Osteoblast (primary cell): ENCODE data around the gene KRTAP2-4. TPM values are rescaled to one million over a fixed set of nuclear protein-coding genes. Genes with fewer than 3 reads are reported as not detected.
"Not testable (repeated sequence)": the region's sequence is repeated elsewhere in the genome, so short reads cannot be mapped to it uniquely, and the experiment has no call there.

Source experiments
- DNase-seq: peaks from one replicate; pipeline ENCODE4 v3.0.0; 2011; ENCODE audit warnings: low spot score, mixed read lengths; ENCODE audit not compliant: insufficient read length; ENCODE audit errors: missing footprints
- H2AFZ ChIP-seq: 2 replicates; pipeline ENCODE4 v1.6.0; 2011; ENCODE audit warnings: mild to moderate bottlenecking, low read length
- H3K27ac ChIP-seq: 2 replicates; pipeline ENCODE4 v1.5.1; 2011; ENCODE audit warnings: mild to moderate bottlenecking, low read depth, low read length, moderate library complexity
- H3K27me3 ChIP-seq: 2 replicates; pipeline ENCODE4 v1.6.0; 2012; ENCODE audit warnings: mild to moderate bottlenecking, control low read depth, inconsistent platforms, low read length, moderate library complexity; ENCODE audit not compliant: insufficient read depth
- H3K36me3 ChIP-seq: 2 replicates; pipeline ENCODE4 v1.5.1; 2011; ENCODE audit warnings: mild to moderate bottlenecking, low read length, control low read depth, moderate library complexity; ENCODE audit not compliant: insufficient read depth
- H3K4me1 ChIP-seq: 2 replicates; pipeline ENCODE4 v1.5.1; 2011; ENCODE audit warnings: mild to moderate bottlenecking, low read length, control low read depth, moderate library complexity; ENCODE audit not compliant: insufficient read depth
- H3K4me2 ChIP-seq: 2 replicates; pipeline ENCODE4 v1.6.0; 2011; ENCODE audit warnings: mild to moderate bottlenecking, low read length; ENCODE audit not compliant: insufficient read depth
- H3K4me3 ChIP-seq: fragments of 200-600 bp; sonication (generic); 3 replicates; pipeline ENCODE4 v1.5.1; 2012; ENCODE audit warnings: mild to moderate bottlenecking, low read length, inconsistent platforms; ENCODE audit not compliant: insufficient read depth
- H3K79me2 ChIP-seq: 2 replicates; pipeline ENCODE4 v1.6.0; 2012; ENCODE audit warnings: mild to moderate bottlenecking, low read length, control low read depth, inconsistent platforms; ENCODE audit not compliant: insufficient read depth
- H3K9me3 ChIP-seq: 2 replicates; pipeline ENCODE4 v1.5.1; 2011; ENCODE audit warnings: low read depth, low read length, control low read depth
- H4K20me1 ChIP-seq: 2 replicates; pipeline ENCODE4 v1.6.0; 2012; ENCODE audit warnings: mild to moderate bottlenecking, low read length, control low read depth; ENCODE audit not compliant: insufficient read depth
- CTCF ChIP-seq: IDR thresholded peaks from 2 replicates; pipeline ENCODE4 v1.5.1; 2011; ENCODE audit warnings: mild to moderate bottlenecking, low read depth, low read length, moderate library complexity; ENCODE audit errors: extremely low read depth
- total RNA-seq: library from RNA; depleted of rRNA; stranded (reverse); fragments of >200 nt; gene quantifications from 2 replicates; pipeline ENCODE4 v1.2.3, GENCODE V29; 2012

Gene KRTAP2-4
- total RNA-seq, 1 donor = not detected

GRCh38 chr17:41052566-41052965 lies 13.1 kb downstream of the KRTAP2-4 start:
- H2AFZ ChIP-seq = no peak overlapping the region
- TF ChIP-seq CTCF = no peak
- H3K4me2 ChIP-seq = no peak overlapping the region
- H3K79me2 ChIP-seq = peaks cover 9% of the 10 kb centered on the region
- H3K36me3 ChIP-seq = no peaks in the 10 kb centered on the region
- H3K4me1 ChIP-seq = peaks cover 33% of the 10 kb centered on the region
- peaks cover 2% of the 10 kb centered on the region for H3K9me3 ChIP-seq
- H3K4me3 ChIP-seq = no peak overlapping the region
- peak; percentile 86 for DNase-seq
- H4K20me1 ChIP-seq = no peaks in the 10 kb centered on the region
- no peaks in the 10 kb centered on the region for H3K27me3 ChIP-seq
- H3K27ac ChIP-seq = peak overlapping the region; percentile 66

GRCh38 chr17:41049110-41049509 lies 16.6 kb downstream of the KRTAP2-4 start:
- no peaks in the 10 kb centered on the region for H3K36me3 ChIP-seq
- DNase-seq = peak; percentile 95

GRCh38 chr17:41048441-41048840 lies 17.2 kb downstream of the KRTAP2-4 start:
- Histone ChIP-seq H3K27ac (peak overlapping the region; percentile 97), H3K36me3 (no peaks in the 10 kb centered on the region), H3K9me3 (no peaks in the 10 kb centered on the region), H3K4me3 (no peak overlapping the region), H3K4me2 (peak overlapping the region; percentile 63), H3K4me1 (peaks cover 38% of the 10 kb centered on the region), H4K20me1 (no peaks in the 10 kb centered on the region), H2AFZ (peak overlapping the region; percentile 60), H3K27me3 (no peaks in the 10 kb centered on the region), H3K79me2 (no peaks in the 10 kb centered on the region)
- peak; percentile 97 for DNase-seq
- no peak for TF ChIP-seq CTCF

More at GRCh38 chr17:41049110-41049509, 16.6 kb downstream of the KRTAP2-4 start:
- Histone ChIP-seq H3K9me3 (no peaks in the 10 kb centered on the region), H3K4me2 (peak overlapping the region; percentile 63), H3K27me3 (no peaks in the 10 kb centered on the region), H3K27ac (peak overlapping the region; percentile 97), H3K79me2 (peaks cover 5% of the 10 kb centered on the region), H3K4me3 (no peak overlapping the region), H3K4me1 (peaks cover 38% of the 10 kb centered on the region), H2AFZ (no peak overlapping the region), H4K20me1 (no peaks in the 10 kb centered on the region)
- TF ChIP-seq CTCF = no peak

GRCh38 chr17:41046735-41047465 lies 18.8 kb downstream of the KRTAP2-4 start, which contains the start of gene KRTAP2-1:
Gene KRTAP2-1, minus strand, starts transcription at chr17:41047316. Its CDS starts 49 bp downstream, at chr17:41047267.
- not testable (repeated sequence) for H2AFZ ChIP-seq, H3K9me3 ChIP-seq, H3K4me3 ChIP-seq, H3K27me3 ChIP-seq, H4K20me1 ChIP-seq, DNase-seq, H3K36me3 ChIP-seq, H3K79me2 ChIP-seq
- Histone ChIP-seq H3K4me1 (peaks cover 32% of the 10 kb centered on the region), H3K27ac (peak within 1 kb of the TSS; percentile 97), H3K4me2 (peak within 1 kb of the TSS; percentile 63)
